T47D (cell line): ENCODE results near the gene TMA7.

Source experiments
- DNase-seq, 2 experiments: peaks; one replicate each; pipeline versions ENCODE4 v3.0.0 to v3.0.0-alpha.2; 2011 to 2012; ENCODE audit warnings: low read depth in 1 of 2, low spot score in 1 of 2
- JUND ChIP-seq: IDR thresholded peaks from 2 replicates; pipeline ENCODE4 v1.6.1; 2012; ENCODE audit warnings: low read depth
- in situ Hi-C: cut with HindIII; loops from 2 replicates; pipeline ENCODE4 v1.10.0; 2016; ENCODE audit warnings: low sequenced_read_pairs, low pct_unique_long_range_greater_than_20kb

Gene TMA7

GRCh38 chr3:48412375-48413001 lies 27.6 kb upstream of the TMA7 start:
- in situ Hi-C loops = no loop called here

DNA sequence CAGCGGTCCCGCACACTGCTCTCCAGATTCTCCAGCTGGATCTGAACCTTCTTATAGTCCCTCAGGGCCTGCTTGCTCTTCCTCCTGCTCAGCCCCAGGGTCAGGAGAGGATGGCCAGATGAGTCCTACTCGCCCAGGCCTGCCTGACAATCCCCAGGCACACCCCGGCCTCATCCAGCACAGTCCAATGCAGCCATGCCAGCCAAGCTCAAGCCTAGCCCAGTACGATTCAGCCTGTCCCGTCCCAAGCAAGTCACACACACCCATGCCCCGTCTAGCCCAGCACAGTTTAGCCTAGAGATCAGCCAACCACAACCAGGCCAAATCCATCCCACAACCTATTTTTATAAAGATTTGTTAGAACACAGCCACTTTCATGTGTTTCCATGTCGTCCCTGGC lies 27.0 kb upstream of the TMA7 start:
- TF ChIP-seq JUND = no peak
- in situ Hi-C loops = no loop called here
- DNase-seq = no peak

More at GRCh38 chr3:48412375-48413001, 27.6 kb upstream of the TMA7 start:
- TF ChIP-seq JUND = no peak
- DNase-seq = no peak

DNA sequence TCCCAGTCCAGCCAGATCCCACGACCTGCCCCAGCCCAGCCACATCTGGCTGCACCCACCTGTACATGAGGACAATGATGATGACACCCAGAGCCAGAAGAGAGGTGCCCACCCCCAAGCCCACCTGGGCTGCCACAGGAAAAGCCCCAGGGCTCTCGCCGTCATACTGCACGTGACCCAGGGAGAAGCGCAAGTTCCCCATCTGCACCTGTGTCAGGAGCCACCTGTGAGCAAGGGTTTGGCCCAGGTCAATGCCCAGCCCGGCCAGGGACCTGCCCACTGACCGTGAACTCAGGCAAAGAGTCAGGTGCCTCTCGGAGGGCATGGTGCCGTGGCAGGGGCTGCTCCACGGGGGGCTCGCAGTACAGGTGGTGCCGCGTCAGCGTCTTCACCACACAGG lies 26.4 kb upstream of the TMA7 start:
- in situ Hi-C loops = no loop called here
- no peak for DNase-seq
- no peak for TF ChIP-seq JUND

- in situ Hi-C loops = no loop called here
- DNase-seq = no peak
- TF ChIP-seq JUND = no peak
Observed at GRCh38 chr3:48414376-48415250, 25.4 kb upstream of the TMA7 start.

- TF ChIP-seq JUND = no peak
- in situ Hi-C loops = no loop called here
Observed at GRCh38 chr3:48415251-48415953, 24.7 kb upstream of the TMA7 start.

DNA sequence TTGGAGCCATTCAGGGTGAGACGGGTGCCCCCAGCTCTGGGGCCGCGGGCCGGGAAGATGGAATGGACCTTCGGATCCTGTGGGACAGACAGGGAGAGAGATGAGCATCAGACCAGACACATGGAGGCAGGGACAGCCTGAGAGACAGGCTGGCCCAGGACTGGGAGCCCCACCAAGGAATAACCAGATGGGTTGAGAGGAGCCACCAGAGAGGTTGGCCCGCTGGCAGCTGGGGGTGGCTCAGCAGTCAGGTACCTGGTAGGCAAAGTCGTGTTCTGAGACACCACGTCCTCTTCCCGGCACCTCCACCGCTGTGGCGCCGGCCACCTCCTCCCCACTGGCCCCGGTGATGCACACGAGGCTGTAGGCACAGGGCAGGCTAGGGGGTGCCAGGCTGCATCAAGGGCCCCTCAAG lies 24.0 kb upstream of the TMA7 start:
- in situ Hi-C loops = no loop called here
- no peak for DNase-seq
- no peak for TF ChIP-seq JUND

More at GRCh38 chr3:48415251-48415953, 24.7 kb upstream of the TMA7 start:
- DNase-seq = no peak

GRCh38 chr3:48416546-48416945 lies 23.5 kb upstream of the TMA7 start:
- no peak for TF ChIP-seq JUND
- DNase-seq = no peak
- in situ Hi-C loops = no loop called here

DNA sequence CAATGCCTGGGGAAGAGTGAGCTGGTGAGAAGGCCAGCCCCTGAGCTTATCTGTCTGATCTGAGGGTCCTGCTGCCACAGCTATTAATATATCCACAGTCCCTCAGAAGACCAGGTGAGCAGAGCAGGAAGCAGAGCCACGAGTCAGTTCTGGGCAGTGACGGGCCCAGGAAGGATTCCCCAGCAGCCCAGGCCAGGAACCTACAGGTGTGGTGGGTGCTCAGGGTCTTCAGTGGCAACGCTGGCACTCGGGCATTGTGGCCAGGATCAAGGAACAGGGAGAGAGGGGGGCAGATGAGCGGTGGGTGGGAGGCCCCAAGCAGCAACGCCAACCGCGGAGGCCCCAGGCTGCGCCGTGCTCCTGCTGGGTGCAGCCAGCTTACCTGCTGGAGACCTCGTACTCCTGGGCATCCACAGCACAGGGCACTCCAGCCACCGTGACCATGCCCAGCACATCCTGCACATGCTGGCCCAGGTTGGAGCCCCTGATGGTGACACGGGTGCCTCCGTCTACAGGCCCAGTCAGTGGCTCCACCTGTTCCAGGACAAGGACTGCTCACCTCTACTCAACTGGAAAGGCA lies 22.4 kb upstream of the TMA7 start:
- DNase-seq = no peak
- TF ChIP-seq JUND = no peak
- in situ Hi-C loops = no loop called here

- DNase-seq = no peak
- TF ChIP-seq JUND = no peak
- in situ Hi-C loops = no loop called here
Observed at GRCh38 chr3:48418140-48418539, 21.9 kb upstream of the TMA7 start.

- in situ Hi-C loops = no loop called here
Observed at GRCh38 chr3:48418651-48419050, 21.4 kb upstream of the TMA7 start.

DNA sequence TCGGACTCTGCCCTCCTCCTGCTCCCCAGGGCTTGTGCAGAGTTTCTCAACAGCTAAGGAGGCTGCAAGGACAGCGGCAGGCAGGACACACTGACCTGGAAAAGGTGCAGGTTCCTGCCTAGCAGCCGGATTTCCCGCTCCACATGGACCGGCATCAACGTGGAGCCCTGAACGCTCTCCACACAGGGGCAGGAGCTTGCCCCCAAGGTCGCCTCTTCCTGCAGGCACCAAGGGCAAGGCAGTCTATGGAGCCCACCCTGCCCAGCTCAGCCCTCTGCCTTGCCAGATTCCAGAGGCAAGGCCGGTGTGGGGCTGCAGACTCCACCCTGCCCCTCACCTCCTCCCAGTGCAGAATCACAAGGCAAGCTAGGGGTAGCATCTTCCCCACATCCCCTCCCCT lies 20.9 kb upstream of the TMA7 start:
- in situ Hi-C loops = no loop called here
- TF ChIP-seq JUND = no peak
- DNase-seq = no peak

More at GRCh38 chr3:48418651-48419050, 21.4 kb upstream of the TMA7 start:
- no peak for DNase-seq
- TF ChIP-seq JUND = no peak

- no peak for DNase-seq
- in situ Hi-C loops = no loop called here
- TF ChIP-seq JUND = no peak
Observed at GRCh38 chr3:48419597-48419996, 20.5 kb upstream of the TMA7 start.
